Right lobe of liver (tissue), 6 donors: Measurements from ENCODE around the gene CHST8. TPM values are rescaled to one million over a fixed set of nuclear protein-coding genes. Genes with fewer than 3 reads are reported as not detected.

Source experiments
- ATAC-seq, 4 donors: fragments of 200-7000 bp; cut with Tn5 transposase; one replicate each; pipeline ENCODE4 v1.9.1; 2020; ENCODE audit warnings: mild to moderate bottlenecking in 4 of 4, moderate library complexity in 4 of 4
- DNase-seq, 3 donors: peaks; one replicate each; pipeline ENCODE4 v3.0.0-alpha.2; 2020
- H3K27ac ChIP-seq, 3 donors: fragments of 200-600 bp; one replicate each; pipeline ENCODE4 v1.8.0; 2022
- H3K27me3 ChIP-seq, 2 donors: fragments of 200-600 bp; one replicate each; pipeline ENCODE4 v1.8.0; 2022
- H3K36me3 ChIP-seq, 4 donors: fragments of 200-600 bp; sonication (generic) in 1 of 4; one replicate each; pipeline versions ENCODE4 v1.5.1 to v1.8.0; 2017 to 2022; ENCODE audit warnings: control low read depth in 1 of 4
- H3K4me1 ChIP-seq, 4 donors: fragments of 200-600 bp; sonication (generic) in 1 of 4; one replicate each; pipeline versions ENCODE4 v1.5.1 to v1.8.0; 2017 to 2022; ENCODE audit warnings: control low read depth in 1 of 4
- H3K4me3 ChIP-seq, 3 donors: fragments of 200-600 bp; one replicate each; pipeline ENCODE4 v1.8.0; 2022
- H3K9me3 ChIP-seq, 4 donors: fragments of 200-600 bp; sonication (generic) in 1 of 4; one replicate each; pipeline versions ENCODE4 v1.5.1 to v1.8.0; 2017 to 2022; ENCODE audit warnings: control low read depth in 1 of 4
- POLR2A ChIP-seq: fragments of 450-650 bp; IDR thresholded peaks from one replicate; pipeline ENCODE4 v1.6.1; 2017; ENCODE audit warnings: antibody characterized with exemption, mild to moderate bottlenecking
- WGBS: methylation state at CpG from one replicate; pipeline ENCODE4 v1.1.6; 2018; ENCODE audit warnings: low coverage, low lambda C conversion rate; ENCODE audit not compliant: insufficient coverage; ENCODE audit errors: missing lambda C conversion rate; 5-methylcytosine and 5-hydroxymethylcytosine counted together
- intact Hi-C, 2 donors: fragments of 100-400 bp; cut with DNase I; formaldehyde crosslinking; loops; one replicate each; pipeline versions ENCODE4 v1.11.2 to v1.14.1; 2022
- total RNA-seq, 6 experiments: library from RNA; depleted of rRNA in 2 of 6; stranded (reverse); fragments of >200 nt in 2 of 6; fragmentation: NEBNext Ultra II Directional in 3 of 6; extraction: Animal tissue kit (Norgen Biotek cat#: 25700) in 3 of 6; gene quantifications; one replicate each; pipeline versions ENCODE4 v1.1.0 to v1.2.4, GENCODE V29; 2016 to 2023
- TF ChIP-seq, protein P1 (sequence below), 4 donors: fragments of 200-600 bp in 3 of 4; fragments of 450-650 bp in 1 of 4; IDR thresholded peaks; one replicate each; pipeline versions ENCODE4 v1.5.1 to v1.8.0; 2016 to 2022; ENCODE audit warnings: antibody characterized with exemption in 4 of 4, mild to moderate bottlenecking in 2 of 4
- donor health status: DM: no; HTN: yes; CAD: no.
- donor health status: DM: no; HTN: no; CAD: no.
- donor health status: DM: no; HTN: no; CAD: no.
- donor health status: DM: no; HTN: yes; CAD: no.
- donor health status: DM: no; HTN: yes; CAD: no.

The CHST8 gene
- total RNA-seq, 6 experiments from 2014 or later: 0.12 to 0.19 TPM; not detected in 4

DNA sequence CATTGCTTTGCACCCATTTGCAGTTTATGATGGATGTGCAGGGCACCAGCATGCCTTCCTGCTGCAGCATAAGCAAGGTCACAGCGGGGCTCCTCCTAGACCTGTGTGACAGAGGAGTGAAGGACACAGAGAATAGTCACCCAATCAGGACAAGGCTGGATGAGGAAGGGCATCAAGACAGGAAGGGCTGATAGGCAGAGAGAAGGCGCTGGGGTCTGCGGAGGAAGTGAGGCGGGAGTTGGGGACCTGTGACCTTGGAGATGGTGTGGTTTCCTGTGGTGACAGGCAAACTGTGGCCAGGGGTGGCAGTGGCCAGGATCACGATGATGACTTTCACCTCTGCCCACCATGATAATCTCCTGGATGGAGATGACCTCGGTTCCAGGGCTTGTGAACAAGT, 158.5 kb downstream of the CHST8 start:
- TF ChIP-seq, protein P1, sequence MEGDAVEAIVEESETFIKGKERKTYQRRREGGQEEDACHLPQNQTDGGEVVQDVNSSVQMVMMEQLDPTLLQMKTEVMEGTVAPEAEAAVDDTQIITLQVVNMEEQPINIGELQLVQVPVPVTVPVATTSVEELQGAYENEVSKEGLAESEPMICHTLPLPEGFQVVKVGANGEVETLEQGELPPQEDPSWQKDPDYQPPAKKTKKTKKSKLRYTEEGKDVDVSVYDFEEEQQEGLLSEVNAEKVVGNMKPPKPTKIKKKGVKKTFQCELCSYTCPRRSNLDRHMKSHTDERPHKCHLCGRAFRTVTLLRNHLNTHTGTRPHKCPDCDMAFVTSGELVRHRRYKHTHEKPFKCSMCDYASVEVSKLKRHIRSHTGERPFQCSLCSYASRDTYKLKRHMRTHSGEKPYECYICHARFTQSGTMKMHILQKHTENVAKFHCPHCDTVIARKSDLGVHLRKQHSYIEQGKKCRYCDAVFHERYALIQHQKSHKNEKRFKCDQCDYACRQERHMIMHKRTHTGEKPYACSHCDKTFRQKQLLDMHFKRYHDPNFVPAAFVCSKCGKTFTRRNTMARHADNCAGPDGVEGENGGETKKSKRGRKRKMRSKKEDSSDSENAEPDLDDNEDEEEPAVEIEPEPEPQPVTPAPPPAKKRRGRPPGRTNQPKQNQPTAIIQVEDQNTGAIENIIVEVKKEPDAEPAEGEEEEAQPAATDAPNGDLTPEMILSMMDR (IDR thresholded peaks at IDR 0.05): no peak
- no peak for TF ChIP-seq POLR2A
- no peaks in the 10 kb centered on the region for H3K9me3 ChIP-seq
- intact Hi-C loops: no loop called here
- H3K27me3 ChIP-seq: no peaks in the 10 kb centered on the region
- DNase-seq (no peak), ATAC-seq (no peak)
- H3K4me3 ChIP-seq: no peak overlapping the region
- H3K27ac ChIP-seq: no peak overlapping the region
- H3K36me3 ChIP-seq: no peaks in the 10 kb centered on the region
- 40% methylated on average over 1 of the region's 6 CpGs for WGBS
- no peaks in the 10 kb centered on the region for H3K4me1 ChIP-seq

DNA sequence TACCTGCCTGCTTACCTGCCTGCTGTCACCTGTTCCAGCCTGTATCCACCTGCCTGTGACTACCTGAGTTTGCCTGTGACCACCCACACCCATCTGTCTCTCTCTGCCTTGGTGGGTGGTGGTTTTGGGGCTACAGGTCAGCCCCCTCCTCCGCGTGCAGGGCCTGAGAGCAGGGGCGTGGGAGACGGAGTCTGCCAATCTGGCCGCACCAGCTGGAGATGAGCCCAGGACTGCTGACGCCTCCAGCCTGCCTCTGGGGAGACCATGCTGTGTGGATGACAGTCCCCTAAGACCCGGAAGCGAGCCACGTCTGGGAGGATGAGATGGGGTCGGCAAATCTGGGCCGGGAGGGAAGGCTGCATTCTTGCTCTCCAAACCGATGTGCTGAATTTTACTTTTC, 159.0 kb downstream of the CHST8 start:
- no peak for ATAC-seq
- no peak overlapping the region for H3K27ac ChIP-seq
- intact Hi-C loops: no loop called here
- H3K9me3 ChIP-seq: no peaks in the 10 kb centered on the region
- no peak for TF ChIP-seq POLR2A
- TF ChIP-seq, protein P1 (IDR thresholded peaks at IDR 0.05): no peak
- WGBS: 33% methylated on average over 10 of the region's 12 CpGs
- no peaks in the 10 kb centered on the region for H3K4me1 ChIP-seq
- no peaks in the 10 kb centered on the region for H3K36me3 ChIP-seq
- no peak for DNase-seq
- no peaks in the 10 kb centered on the region for H3K27me3 ChIP-seq
- no peak overlapping the region for H3K4me3 ChIP-seq

DNA sequence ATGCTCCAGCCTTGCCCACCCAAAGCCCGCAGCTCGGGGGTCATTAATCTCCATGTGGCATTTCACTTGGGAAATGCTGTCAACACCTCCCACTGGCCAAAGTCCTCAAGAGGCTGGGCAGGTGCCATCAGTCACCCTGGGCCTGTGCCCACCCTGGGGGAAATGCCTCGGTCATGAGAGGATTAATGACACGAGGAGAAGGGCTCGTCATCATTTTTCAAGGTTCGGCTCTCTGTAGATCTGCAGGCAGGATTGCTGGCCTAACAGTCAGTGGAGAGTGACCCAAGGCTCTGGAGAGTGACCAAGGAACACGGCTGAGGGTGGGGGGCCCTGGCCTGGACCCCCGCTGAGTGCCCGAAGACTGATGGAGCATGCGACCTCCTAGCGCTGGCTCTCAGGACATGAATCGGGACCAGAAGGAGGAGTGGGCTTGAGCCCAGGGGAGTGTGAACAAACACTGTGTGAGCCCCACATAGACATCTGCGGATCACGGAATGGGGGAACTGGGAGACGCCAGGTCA, 159.7 kb downstream of the CHST8 start:
- ATAC-seq (no peak), DNase-seq (no peak)
- Histone ChIP-seq H3K4me3 (no peak overlapping the region), H3K36me3 (no peaks in the 10 kb centered on the region), H3K27me3 (no peaks in the 10 kb centered on the region), H3K4me1 (no peaks in the 10 kb centered on the region), H3K9me3 (no peaks in the 10 kb centered on the region), H3K27ac (no peak overlapping the region)
- WGBS: 56% methylated on average over 5 of the region's 15 CpGs
- TF ChIP-seq, protein P1 (IDR thresholded peaks at IDR 0.05): no peak
- intact Hi-C loops: no loop called here

DNA sequence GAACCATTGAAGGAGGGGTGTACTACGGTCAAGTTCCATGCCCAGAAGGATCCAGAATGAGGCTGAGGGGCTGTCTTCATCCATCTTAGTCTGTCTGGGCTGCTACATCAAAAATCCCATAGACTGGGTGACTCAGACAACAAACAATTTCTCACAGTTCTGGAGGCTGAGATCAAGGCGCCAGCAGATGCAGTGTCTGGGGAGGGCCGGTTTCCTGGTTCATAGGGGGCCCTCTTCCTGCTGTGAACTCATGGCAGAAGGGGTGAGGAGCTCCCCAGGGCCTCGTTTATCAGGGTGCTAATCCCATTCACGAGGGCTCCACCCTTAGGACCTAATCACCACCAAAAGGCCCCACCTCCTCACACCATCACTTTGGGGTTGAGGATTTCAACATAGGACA, 160.2 kb downstream of the CHST8 start:
- WGBS: 18% methylated on average over 2 of the region's 5 CpGs
- H3K36me3 ChIP-seq: no peaks in the 10 kb centered on the region

More for the DNA sequence above, 160.2 kb downstream of the CHST8 start:
- no peak for TF ChIP-seq POLR2A
- TF ChIP-seq, protein P1 (IDR thresholded peaks at IDR 0.05): no peak
- ATAC-seq (no peak), DNase-seq (no peak)
- no peak overlapping the region for H3K27ac ChIP-seq
- no peaks in the 10 kb centered on the region for H3K9me3 ChIP-seq
- no peaks in the 10 kb centered on the region for H3K4me1 ChIP-seq
- H3K4me3 ChIP-seq: no peak overlapping the region
- intact Hi-C loops: no loop called here
- H3K27me3 ChIP-seq: no peaks in the 10 kb centered on the region
